CD8-positive, alpha-beta memory T cell (primary cell): Measurements from ENCODE around the gene ERC2. TPM values are rescaled to one million over a fixed set of nuclear protein-coding genes. Genes with fewer than 3 reads are reported as not detected.

ENCODE experiments used
- CTCF ChIA-PET: fragments of 350-600 bp; sonication (Branson Sonifier 250); formaldehyde crosslinking; loops from one replicate; lab custom pipeline; 2021; ENCODE audit warnings: antibody characterized with exemption; lab: Charles Lee
- POLR2A ChIA-PET: fragments of 350-600 bp; sonication (Branson Sonifier 250); formaldehyde crosslinking; loops from one replicate; lab custom pipeline; 2021; ENCODE audit warnings: antibody characterized with exemption; lab: Charles Lee
- DNase-seq, 5 donors: peaks; one replicate each; pipeline versions ENCODE4 v3.0.0 to v3.0.0-alpha.2; 2020 to 2022; ENCODE audit warnings: mixed read lengths in 1 of 5
- H3K27ac ChIP-seq: one replicate; pipeline ENCODE4 v1.7.0; 2013; ENCODE audit warnings: low read depth, mild to moderate bottlenecking, low read length, moderate library complexity
- H3K27me3 ChIP-seq: 2 replicates; pipeline ENCODE4 v1.7.0; 2013; ENCODE audit warnings: low read length, mild to moderate bottlenecking; ENCODE audit not compliant: insufficient read depth, poor library complexity, severe bottlenecking
- H3K36me3 ChIP-seq: 2 replicates; pipeline ENCODE4 v1.7.0; 2013; ENCODE audit warnings: mild to moderate bottlenecking, low read length, moderate library complexity; ENCODE audit not compliant: insufficient read depth
- H3K4me1 ChIP-seq: 2 replicates; pipeline ENCODE4 v1.7.0; 2013; ENCODE audit warnings: mild to moderate bottlenecking, low read length, moderate library complexity; ENCODE audit not compliant: insufficient read depth
- H3K4me3 ChIP-seq: 2 replicates; pipeline ENCODE4 v1.7.0; 2013; ENCODE audit warnings: mild to moderate bottlenecking, low read length
- H3K9me3 ChIP-seq: 2 replicates; pipeline ENCODE4 v1.7.0; 2013; ENCODE audit warnings: mild to moderate bottlenecking, low read length
- H3K27ac Mint-ChIP-seq, 8 donors: one replicate each; pipeline ENCODE4 v1.8.0; 2020 to 2021; ENCODE audit warnings: mixed read lengths in 8 of 8, mild to moderate bottlenecking in 6 of 8, inconsistent platforms in 3 of 8, moderate library complexity in 3 of 8
- H3K27me3 Mint-ChIP-seq, 2 donors: one replicate each; pipeline ENCODE4 v1.8.0; 2020 to 2021; ENCODE audit warnings: mixed read lengths in 2 of 2, mild to moderate bottlenecking in 1 of 2, moderate library complexity in 1 of 2
- H3K36me3 Mint-ChIP-seq, 3 donors: one replicate each; pipeline ENCODE4 v1.8.0; 2020 to 2021; ENCODE audit warnings: mixed read lengths in 3 of 3, inconsistent platforms in 1 of 3, mild to moderate bottlenecking in 1 of 3
- H3K4me1 Mint-ChIP-seq, 3 donors: one replicate each; pipeline ENCODE4 v1.8.0; 2020 to 2021; ENCODE audit warnings: mixed read lengths in 3 of 3, inconsistent platforms in 1 of 3, mild to moderate bottlenecking in 1 of 3
- H3K4me3 Mint-ChIP-seq, 7 donors: one replicate each; pipeline ENCODE4 v1.8.0; 2020 to 2021; ENCODE audit warnings: mixed read lengths in 7 of 7, mild to moderate bottlenecking in 6 of 7, moderate library complexity in 4 of 7, inconsistent platforms in 2 of 7
- H3K9me3 Mint-ChIP-seq, 5 donors: one replicate each; pipeline ENCODE4 v1.8.0; 2020 to 2022; ENCODE audit warnings: mixed read lengths in 5 of 5, mild to moderate bottlenecking in 3 of 5, moderate library complexity in 2 of 5, inconsistent platforms in 1 of 5
- polyA plus RNA-seq: library from polyadenylated mRNA; unstranded; fragments of 300-500 nt; fragmentation: Illumina TruSeq; gene quantifications from one replicate; pipeline ENCODE4 v1.2.3, GENCODE V29; 2021
- total RNA-seq, 2 experiments: library from RNA; stranded (reverse); gene quantifications; one replicate each; pipeline ENCODE4 v1.2.3, GENCODE V29; 2021

ERC2 gene
- total and polyA plus RNA-seq, 3 experiments from 2014 or later = not detected

- Mint-ChIP-seq H3K27ac (no peak overlapping the region), H3K4me3 (no peak overlapping the region), H3K4me1 (peaks cover 3 to 16% (median 4%) of the 10 kb centered on the region in 3 donors), H3K36me3 (peaks cover 0 to 1% (median 0%) of the 10 kb centered on the region in 3 donors), H3K27me3 (peaks cover 26 to 41% of the 10 kb centered on the region in 2 donors), H3K9me3 (peaks cover 0 to 6% (median 4%) of the 10 kb centered on the region in 5 donors)
- H3K4me3 ChIP-seq = no peak overlapping the region
- DNase-seq = no peak
- ChIA-PET CTCF (no interaction called here), POLR2A (no interaction called here)
- H3K27me3 ChIP-seq = no peaks in the 10 kb centered on the region
- H3K36me3 ChIP-seq = no peaks in the 10 kb centered on the region
- H3K27ac ChIP-seq = no peak overlapping the region
- H3K9me3 ChIP-seq = no peaks in the 10 kb centered on the region
- H3K4me1 ChIP-seq = no peaks in the 10 kb centered on the region
Observed at GRCh38 chr3:55491296-55491816, 976.9 kb downstream of the ERC2 start.

DNA sequence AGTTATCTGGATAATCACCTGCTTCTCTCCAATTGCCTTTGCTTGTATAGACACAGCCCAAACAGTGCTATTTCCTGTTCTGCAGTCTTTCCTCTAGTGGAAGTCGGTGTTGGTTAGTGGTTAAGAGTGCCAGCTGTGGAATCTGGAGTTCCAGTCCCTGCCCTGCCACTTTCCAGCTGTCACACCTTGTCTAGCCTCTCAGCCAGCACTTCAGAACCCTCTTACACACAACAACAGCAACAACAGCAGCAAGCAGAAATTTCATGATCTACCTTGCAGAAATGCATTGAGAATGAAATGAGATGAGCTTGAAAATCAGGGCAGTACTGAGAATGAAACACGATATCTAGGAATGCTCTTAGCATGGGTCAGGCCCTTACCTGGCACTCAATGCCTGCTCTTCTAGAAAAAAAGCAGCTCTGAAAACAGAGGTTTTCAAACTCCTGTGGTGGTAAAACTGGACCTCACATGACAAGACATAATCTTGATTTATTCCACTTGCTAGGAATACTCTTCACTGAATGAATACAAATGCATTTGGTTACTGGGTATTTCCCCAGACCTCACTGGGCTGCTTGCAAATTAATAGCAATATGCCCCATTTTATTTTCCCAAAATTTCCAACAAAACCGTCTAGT lies 977.9 kb downstream of the ERC2 start:
- Histone ChIP-seq H3K4me3 (no peak overlapping the region), H3K27me3 (no peaks in the 10 kb centered on the region), H3K36me3 (no peaks in the 10 kb centered on the region), H3K27ac (no peak overlapping the region), H3K9me3 (no peaks in the 10 kb centered on the region), H3K4me1 (no peaks in the 10 kb centered on the region)
- Mint-ChIP-seq H3K27me3 (peaks cover 32 to 49% of the 10 kb centered on the region in 2 donors), H3K27ac (no peak overlapping the region), H3K9me3 (peaks cover 0 to 6% (median 6%) of the 10 kb centered on the region in 5 donors), H3K4me3 (peak overlapping the region in 1 of 7 donors; percentile 38), H3K4me1 (peaks cover 4 to 22% (median 10%) of the 10 kb centered on the region in 3 donors), H3K36me3 (peaks cover 0 to 3% (median 1%) of the 10 kb centered on the region in 3 donors)
- POLR2A ChIA-PET = no interaction called here
- DNase-seq = no peak
- CTCF ChIA-PET = no interaction called here

GRCh38 chr3:55489798-55490132 lies 978.5 kb downstream of the ERC2 start:
- H3K27me3 Mint-ChIP-seq = peaks cover 34 to 53% of the 10 kb centered on the region in 2 donors
- peaks cover 0 to 8% (median 6%) of the 10 kb centered on the region in 5 donors for H3K9me3 Mint-ChIP-seq
- CTCF ChIA-PET = no interaction called here
- no peak overlapping the region for H3K27ac Mint-ChIP-seq
- Histone ChIP-seq H3K4me1 (no peaks in the 10 kb centered on the region), H3K36me3 (no peaks in the 10 kb centered on the region), H3K27me3 (no peaks in the 10 kb centered on the region), H3K4me3 (no peak overlapping the region), H3K27ac (no peak overlapping the region), H3K9me3 (no peaks in the 10 kb centered on the region)
- no peak for DNase-seq
- POLR2A ChIA-PET = no interaction called here
- H3K4me1 Mint-ChIP-seq = peaks cover 4 to 22% (median 11%) of the 10 kb centered on the region in 3 donors
- peaks cover 0 to 5% (median 1%) of the 10 kb centered on the region in 3 donors for H3K36me3 Mint-ChIP-seq
- no peak overlapping the region for H3K4me3 Mint-ChIP-seq

DNA sequence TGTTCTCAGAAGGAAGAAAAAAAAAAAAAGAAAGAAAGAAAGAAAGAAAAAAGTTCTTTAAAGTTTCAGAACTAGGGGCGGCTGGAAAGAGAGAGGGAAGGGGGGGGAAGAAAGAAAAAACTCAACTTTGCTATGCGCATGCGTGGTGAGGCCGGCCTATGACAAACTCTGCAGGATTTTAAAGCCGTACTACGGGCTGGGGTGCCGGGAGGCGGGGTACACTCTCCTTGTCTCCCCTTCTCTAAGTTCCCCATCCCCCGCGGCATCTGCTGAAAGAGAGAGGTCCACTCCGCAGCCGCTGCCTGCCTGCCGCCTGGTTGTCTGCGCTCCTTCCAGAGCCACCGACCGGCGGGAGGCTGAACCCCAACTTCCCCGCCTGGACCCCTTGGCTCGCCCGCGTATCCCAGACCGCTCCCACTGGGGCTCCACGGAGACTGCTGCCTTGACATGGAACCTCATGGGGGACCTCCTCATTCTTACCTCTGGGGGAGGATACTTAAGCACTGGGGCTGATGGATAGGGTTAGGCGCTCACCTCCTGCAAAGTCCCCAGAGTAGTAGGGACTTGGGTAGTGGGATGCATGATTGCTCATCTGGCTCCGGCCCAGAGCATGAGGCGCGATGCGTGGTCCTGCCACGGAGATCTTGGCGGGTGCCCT lies 979.7 kb downstream of the ERC2 start:
- Mint-ChIP-seq H3K36me3 (peaks cover 0 to 5% (median 1%) of the 10 kb centered on the region in 3 donors), H3K9me3 (peaks cover 0 to 11% (median 7%) of the 10 kb centered on the region in 5 donors), H3K27ac (no peak overlapping the region), H3K4me1 (peaks cover 4 to 22% (median 11%) of the 10 kb centered on the region in 3 donors), H3K4me3 (peak overlapping the region in 2 of 7 donors; percentile 15 to 47), H3K27me3 (peaks cover 43 to 63% of the 10 kb centered on the region in 2 donors)
- Histone ChIP-seq H3K27ac (no peak overlapping the region), H3K4me3 (no peak overlapping the region), H3K4me1 (no peaks in the 10 kb centered on the region), H3K27me3 (no peaks in the 10 kb centered on the region), H3K36me3 (no peaks in the 10 kb centered on the region), H3K9me3 (no peaks in the 10 kb centered on the region)
- ChIA-PET CTCF (no interaction called here), POLR2A (no interaction called here)
- DNase-seq = no peak

DNA sequence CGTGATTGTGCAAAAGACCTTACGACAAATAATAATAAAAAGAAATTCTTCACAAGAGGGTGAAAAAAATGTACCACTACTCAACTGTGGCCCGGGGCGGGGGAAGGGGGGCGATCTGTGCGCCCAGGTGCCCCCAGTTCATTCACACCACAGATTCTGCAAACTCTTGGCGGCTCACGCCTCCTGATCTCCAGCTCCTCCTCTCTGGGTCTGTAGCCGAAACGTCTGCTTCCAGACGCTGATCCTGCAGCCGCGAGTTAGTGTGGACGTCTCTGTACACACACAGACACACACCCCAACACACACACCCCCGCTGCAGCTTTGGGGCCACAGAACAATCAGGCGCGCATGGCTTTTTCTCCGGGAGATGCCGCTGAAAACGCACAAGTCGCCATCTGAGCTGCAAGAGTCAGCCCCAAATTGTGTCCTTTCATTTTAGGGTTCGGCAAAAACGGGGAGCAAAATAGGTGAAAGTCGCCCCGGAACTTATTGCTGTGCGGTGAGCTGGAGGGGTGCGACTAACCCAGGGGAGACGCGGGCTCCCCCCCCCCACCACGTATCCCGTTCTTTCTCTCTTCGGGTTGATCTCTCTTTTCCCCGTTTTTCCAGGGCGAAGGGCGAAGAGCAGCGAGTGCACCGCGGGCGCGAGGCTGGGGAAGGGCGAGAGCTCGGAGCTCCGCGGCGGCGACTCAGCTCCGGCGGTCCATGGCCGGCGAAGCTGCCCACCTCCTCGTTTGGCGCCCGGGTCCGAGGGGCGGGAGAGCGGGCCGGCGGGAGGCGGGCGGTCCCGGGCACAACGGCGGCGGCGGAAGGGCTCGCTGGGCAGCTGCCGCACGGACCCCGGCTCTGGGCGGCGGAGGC lies 980.7 kb downstream of the ERC2 start:
- no peaks in the 10 kb centered on the region for H3K9me3 ChIP-seq
- Mint-ChIP-seq H3K27me3 (peaks cover 52 to 72% of the 10 kb centered on the region in 2 donors), H3K4me1 (peaks cover 4 to 22% (median 11%) of the 10 kb centered on the region in 3 donors), H3K9me3 (peaks cover 0 to 14% (median 7%) of the 10 kb centered on the region in 5 donors), H3K27ac (no peak overlapping the region), H3K4me3 (no peak overlapping the region), H3K36me3 (peaks cover 0 to 5% (median 1%) of the 10 kb centered on the region in 3 donors)
- CTCF ChIA-PET = no interaction called here
- DNase-seq = no peak
- no peak overlapping the region for H3K27ac ChIP-seq
- POLR2A ChIA-PET = no interaction called here
- no peaks in the 10 kb centered on the region for H3K27me3 ChIP-seq
- no peak overlapping the region for H3K4me3 ChIP-seq
- no peaks in the 10 kb centered on the region for H3K4me1 ChIP-seq
- H3K36me3 ChIP-seq = no peaks in the 10 kb centered on the region

- H3K27ac Mint-ChIP-seq = no peak within 1 kb of the TSS
- POLR2A ChIA-PET = no interaction called here
- no peaks in the 10 kb centered on the region for H3K4me1 ChIP-seq
- peaks cover 0 to 5% (median 0%) of the 10 kb centered on the region in 3 donors for H3K36me3 Mint-ChIP-seq
- peaks cover 0 to 14% (median 7%) of the 10 kb centered on the region in 5 donors for H3K9me3 Mint-ChIP-seq
- H3K27me3 Mint-ChIP-seq = peaks cover 53 to 73% of the 10 kb centered on the region in 2 donors
- H3K4me1 Mint-ChIP-seq = peaks cover 4 to 22% (median 11%) of the 10 kb centered on the region in 3 donors
- no peaks in the 10 kb centered on the region for H3K9me3 ChIP-seq
- no peak within 1 kb of the TSS for H3K27ac ChIP-seq
- H3K36me3 ChIP-seq = no peaks in the 10 kb centered on the region
- no peak within 1 kb of the TSS for H3K4me3 ChIP-seq
- no peak for DNase-seq
- CTCF ChIA-PET = no interaction called here
- no peak within 1 kb of the TSS for H3K4me3 Mint-ChIP-seq
- H3K27me3 ChIP-seq = no peaks in the 10 kb centered on the region
Observed at GRCh38 chr3:55486857-55487380, 981.3 kb downstream of the ERC2 start, which contains the start of gene WNT5A. Gene WNT5A, minus strand, starts transcription at chr3:55487306. Its CDS starts 321 bp downstream, at chr3:55486985.

GRCh38 chr3:55486101-55486856 lies 982.0 kb downstream of the ERC2 start:
- H3K4me3 ChIP-seq = no peak overlapping the region
- H3K4me3 Mint-ChIP-seq = no peak overlapping the region
- no peak overlapping the region for H3K27ac ChIP-seq
- CTCF ChIA-PET = no interaction called here
- H3K36me3 ChIP-seq = no peaks in the 10 kb centered on the region
- H3K4me1 Mint-ChIP-seq = peaks cover 4 to 22% (median 11%) of the 10 kb centered on the region in 3 donors
- no peaks in the 10 kb centered on the region for H3K4me1 ChIP-seq
- H3K9me3 Mint-ChIP-seq = peaks cover 0 to 14% (median 7%) of the 10 kb centered on the region in 5 donors
- DNase-seq = no peak
- POLR2A ChIA-PET = no interaction called here
- H3K27ac Mint-ChIP-seq = no peak overlapping the region
- H3K27me3 Mint-ChIP-seq = peaks cover 57 to 75% of the 10 kb centered on the region in 2 donors
- peaks cover 0 to 5% (median 0%) of the 10 kb centered on the region in 3 donors for H3K36me3 Mint-ChIP-seq
- no peaks in the 10 kb centered on the region for H3K9me3 ChIP-seq
- no peaks in the 10 kb centered on the region for H3K27me3 ChIP-seq
